Measurements from ENCODE around the gene WWOX. TPM values are rescaled to one million over a fixed set of nuclear protein-coding genes. Genes with fewer than 3 reads are reported as not detected.
A peak's percentile ranks its signal among the peaks of the same experiment; 100 is the strongest.

The WWOX gene
- total RNA-seq, 1 donor from 2014 or later = 28.2 TPM

DNA sequence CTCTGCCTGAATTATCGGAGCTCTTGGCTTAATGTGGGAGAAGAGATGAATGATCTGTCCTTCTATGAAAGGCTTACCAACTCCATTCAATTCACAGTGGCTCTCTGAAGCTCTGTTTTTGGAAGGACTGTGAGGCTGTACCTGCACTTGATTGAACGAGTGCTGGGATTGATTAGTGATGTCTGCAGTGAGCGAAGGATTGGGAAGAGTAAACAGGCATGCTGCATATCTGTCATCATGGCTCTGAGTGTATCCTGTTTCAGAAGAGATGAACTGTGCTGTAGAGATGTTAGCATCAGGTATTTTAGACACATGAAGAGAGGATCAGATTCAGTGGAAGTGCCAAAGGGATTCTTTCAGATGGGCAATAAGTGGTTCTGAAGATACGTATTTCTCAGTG, 937.1 kb downstream of the WWOX start:
- Mint-ChIP-seq H3K4me1 (ENCODE audit: unreplicated experiment) (no peaks in the 10 kb centered on the region), H3K9me3 (ENCODE audit: unreplicated experiment) (peaks cover 6% of the 10 kb centered on the region), H3K36me3 (ENCODE audit: unreplicated experiment) (peaks cover 2% of the 10 kb centered on the region), H3K4me3 (ENCODE audit: unreplicated experiment) (no peak overlapping the region), H3K27ac (ENCODE audit: unreplicated experiment) (no peak overlapping the region), H3K27me3 (ENCODE audit: unreplicated experiment) (no peaks in the 10 kb centered on the region)
- peak; percentile 4 for DNase-seq (ENCODE audit: extremely low spot score, unreplicated experiment)
- TF ChIP-seq, protein P1, sequence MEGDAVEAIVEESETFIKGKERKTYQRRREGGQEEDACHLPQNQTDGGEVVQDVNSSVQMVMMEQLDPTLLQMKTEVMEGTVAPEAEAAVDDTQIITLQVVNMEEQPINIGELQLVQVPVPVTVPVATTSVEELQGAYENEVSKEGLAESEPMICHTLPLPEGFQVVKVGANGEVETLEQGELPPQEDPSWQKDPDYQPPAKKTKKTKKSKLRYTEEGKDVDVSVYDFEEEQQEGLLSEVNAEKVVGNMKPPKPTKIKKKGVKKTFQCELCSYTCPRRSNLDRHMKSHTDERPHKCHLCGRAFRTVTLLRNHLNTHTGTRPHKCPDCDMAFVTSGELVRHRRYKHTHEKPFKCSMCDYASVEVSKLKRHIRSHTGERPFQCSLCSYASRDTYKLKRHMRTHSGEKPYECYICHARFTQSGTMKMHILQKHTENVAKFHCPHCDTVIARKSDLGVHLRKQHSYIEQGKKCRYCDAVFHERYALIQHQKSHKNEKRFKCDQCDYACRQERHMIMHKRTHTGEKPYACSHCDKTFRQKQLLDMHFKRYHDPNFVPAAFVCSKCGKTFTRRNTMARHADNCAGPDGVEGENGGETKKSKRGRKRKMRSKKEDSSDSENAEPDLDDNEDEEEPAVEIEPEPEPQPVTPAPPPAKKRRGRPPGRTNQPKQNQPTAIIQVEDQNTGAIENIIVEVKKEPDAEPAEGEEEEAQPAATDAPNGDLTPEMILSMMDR (IDR thresholded peaks at IDR 0.05) = no peak

DNA sequence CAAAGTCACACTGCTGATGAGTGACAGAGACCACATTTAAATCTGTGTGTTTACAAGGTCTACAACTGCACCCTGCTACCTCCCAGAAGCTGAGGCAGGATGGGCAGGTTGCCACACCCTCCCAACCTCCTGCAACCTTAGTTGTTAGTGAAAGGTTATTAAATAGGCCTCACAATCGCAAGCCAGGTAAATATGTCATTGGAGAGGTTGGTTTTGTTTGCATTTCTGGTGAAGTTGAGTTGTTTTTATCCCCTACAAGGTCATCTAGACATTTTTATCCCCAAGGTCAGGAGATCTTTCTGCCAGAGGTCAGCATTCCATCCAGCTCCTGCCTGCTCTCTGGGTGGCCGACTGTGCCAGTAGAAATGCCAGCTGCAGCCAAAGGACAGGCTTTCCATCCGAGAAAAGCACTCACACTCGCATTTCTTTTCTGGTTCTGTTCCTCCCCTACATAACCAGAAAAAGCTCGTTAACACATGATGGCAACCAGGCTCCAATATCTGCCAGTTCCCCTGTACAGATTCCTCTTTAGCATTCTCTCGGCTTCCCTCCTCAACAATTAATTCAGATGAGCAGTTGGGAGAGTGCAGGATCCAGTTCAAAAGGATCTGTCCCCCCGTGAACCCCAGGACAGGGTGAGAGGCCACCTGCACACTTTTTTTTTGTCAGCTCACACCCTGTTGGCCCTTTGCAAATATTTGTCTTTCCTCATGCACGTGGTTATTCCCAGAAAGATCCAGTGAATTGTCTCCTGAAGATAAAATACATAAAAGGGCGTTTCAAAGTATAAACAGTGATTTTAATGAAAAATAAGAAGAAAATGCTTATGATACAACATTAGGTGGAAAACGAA, 938.3 kb downstream of the WWOX start:
- peak; percentile 38 for DNase-seq (ENCODE audit: extremely low spot score, unreplicated experiment)
- H3K27ac Mint-ChIP-seq (ENCODE audit: unreplicated experiment) = no peak overlapping the region
- no peaks in the 10 kb centered on the region for H3K4me1 Mint-ChIP-seq (ENCODE audit: unreplicated experiment)
- peaks cover 2% of the 10 kb centered on the region for H3K36me3 Mint-ChIP-seq (ENCODE audit: unreplicated experiment)
- no peak overlapping the region for H3K4me3 Mint-ChIP-seq (ENCODE audit: unreplicated experiment)
- H3K27me3 Mint-ChIP-seq (ENCODE audit: unreplicated experiment) = no peaks in the 10 kb centered on the region
- TF ChIP-seq, protein P1 (IDR thresholded peaks at IDR 0.05) = no peak
- peaks cover 6% of the 10 kb centered on the region for H3K9me3 Mint-ChIP-seq (ENCODE audit: unreplicated experiment)

DNA sequence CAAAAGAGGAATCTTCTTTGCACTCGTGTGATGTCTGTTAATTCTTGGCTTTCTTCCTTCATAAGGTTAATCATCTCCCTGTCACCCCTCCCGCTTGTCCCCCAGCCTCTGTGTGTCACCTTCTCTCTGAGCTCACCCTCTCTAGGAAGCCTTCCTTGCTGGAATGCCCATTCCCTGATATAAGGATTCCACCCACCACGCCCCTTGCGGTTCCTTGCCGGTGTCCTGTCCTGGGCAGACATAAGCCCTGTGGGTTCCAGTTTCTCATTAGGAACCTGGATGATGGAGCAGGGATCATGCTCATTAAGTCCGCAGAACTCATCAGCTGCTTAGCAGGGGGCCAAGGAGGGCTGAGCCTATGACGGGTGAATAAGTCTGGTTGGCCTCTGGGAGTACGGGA, 941.8 kb downstream of the WWOX start:
- H3K4me1 Mint-ChIP-seq (ENCODE audit: unreplicated experiment) = no peaks in the 10 kb centered on the region
- no peaks in the 10 kb centered on the region for H3K27me3 Mint-ChIP-seq (ENCODE audit: unreplicated experiment)
- no peaks in the 10 kb centered on the region for H3K36me3 Mint-ChIP-seq (ENCODE audit: unreplicated experiment)
- TF ChIP-seq, protein P1 (IDR thresholded peaks at IDR 0.05) = no peak
- no peaks in the 10 kb centered on the region for H3K9me3 Mint-ChIP-seq (ENCODE audit: unreplicated experiment)
- no peak overlapping the region for H3K4me3 Mint-ChIP-seq (ENCODE audit: unreplicated experiment)
- H3K27ac Mint-ChIP-seq (ENCODE audit: unreplicated experiment) = no peak overlapping the region
- DNase-seq (ENCODE audit: extremely low spot score, unreplicated experiment) = no peak

DNA sequence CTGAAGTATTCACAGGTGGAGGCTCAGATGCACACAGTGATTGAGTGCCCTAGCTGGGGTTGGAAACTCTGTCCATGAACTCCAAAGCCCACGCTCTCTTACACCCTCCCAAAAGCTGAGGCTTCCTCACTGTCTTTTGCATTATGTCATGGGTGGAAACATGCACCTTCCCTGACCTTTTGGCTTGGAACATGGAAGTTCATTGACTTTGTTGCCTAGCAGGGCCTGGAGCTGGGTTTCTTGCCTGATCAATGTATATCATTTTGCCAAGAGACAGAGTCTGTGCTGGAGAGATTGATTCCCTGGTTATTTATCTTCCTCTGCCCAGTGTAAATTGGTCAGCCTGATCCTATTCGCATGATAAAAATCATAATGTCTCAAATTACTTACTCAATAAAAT, 942.7 kb downstream of the WWOX start:
- Mint-ChIP-seq H3K4me3 (ENCODE audit: unreplicated experiment) (no peak overlapping the region), H3K4me1 (ENCODE audit: unreplicated experiment) (no peaks in the 10 kb centered on the region), H3K9me3 (ENCODE audit: unreplicated experiment) (no peaks in the 10 kb centered on the region), H3K27ac (ENCODE audit: unreplicated experiment) (no peak overlapping the region), H3K36me3 (ENCODE audit: unreplicated experiment) (no peaks in the 10 kb centered on the region), H3K27me3 (ENCODE audit: unreplicated experiment) (no peaks in the 10 kb centered on the region)
- TF ChIP-seq, protein P1 (IDR thresholded peaks at IDR 0.05) = no peak
- DNase-seq (ENCODE audit: extremely low spot score, unreplicated experiment) = no peak

DNA sequence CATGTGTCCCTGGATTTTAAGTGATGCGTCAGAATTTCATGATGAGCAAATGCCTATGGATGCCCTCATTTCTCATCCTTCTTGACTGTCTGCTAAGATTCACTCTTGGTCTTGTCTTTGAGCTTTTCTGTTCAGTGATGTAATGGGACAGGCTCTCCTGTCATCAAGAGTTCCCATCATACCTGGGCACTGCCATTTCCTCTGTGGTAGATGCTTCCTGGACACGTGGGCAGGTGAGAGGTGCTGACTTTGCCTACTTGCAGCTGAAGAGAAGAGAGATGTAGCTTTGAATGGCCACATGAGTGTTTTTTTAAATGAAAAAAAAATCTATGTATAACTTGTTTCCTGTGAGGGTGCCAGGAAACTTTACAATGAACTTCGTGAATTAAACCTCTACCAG, 943.4 kb downstream of the WWOX start:
- no peaks in the 10 kb centered on the region for H3K9me3 Mint-ChIP-seq (ENCODE audit: unreplicated experiment)
- no peak overlapping the region for H3K27ac Mint-ChIP-seq (ENCODE audit: unreplicated experiment)
- no peaks in the 10 kb centered on the region for H3K27me3 Mint-ChIP-seq (ENCODE audit: unreplicated experiment)
- no peaks in the 10 kb centered on the region for H3K4me1 Mint-ChIP-seq (ENCODE audit: unreplicated experiment)
- no peak overlapping the region for H3K4me3 Mint-ChIP-seq (ENCODE audit: unreplicated experiment)
- H3K36me3 Mint-ChIP-seq (ENCODE audit: unreplicated experiment) = no peaks in the 10 kb centered on the region
- TF ChIP-seq, protein P1 (IDR thresholded peaks at IDR 0.05) = no peak
- peak; percentile 11 for DNase-seq (ENCODE audit: extremely low spot score, unreplicated experiment)
